Immature natural killer cell (primary cell): ENCODE results near the gene IYD. TPM values are rescaled to one million over a fixed set of nuclear protein-coding genes. Genes with fewer than 3 reads are reported as not detected.
"Not testable (repeated sequence)": the region's sequence is repeated elsewhere in the genome, so short reads cannot be mapped to it uniquely, and the experiment has no call there.

ENCODE experiments used
- DNase-seq, 3 donors: peaks; one replicate each; pipeline ENCODE4 v3.0.0; 2022; ENCODE audit warnings: mixed read lengths in 1 of 3
- H3K27ac Mint-ChIP-seq, 6 donors: one replicate each; pipeline ENCODE4 v1.8.0; 2020; ENCODE audit warnings: mixed read lengths in 6 of 6, mild to moderate bottlenecking in 5 of 6, inconsistent platforms in 4 of 6, moderate library complexity in 3 of 6
- H3K27me3 Mint-ChIP-seq, 3 donors: one replicate each; pipeline ENCODE4 v1.8.0; 2020 to 2021; ENCODE audit warnings: low read depth in 3 of 3, mild to moderate bottlenecking in 3 of 3, mixed read lengths in 3 of 3, moderate library complexity in 3 of 3, inconsistent platforms in 1 of 3
- H3K36me3 Mint-ChIP-seq, 3 donors: one replicate each; pipeline ENCODE4 v1.8.0; 2020; ENCODE audit warnings: mixed read lengths in 3 of 3, inconsistent platforms in 2 of 3, mild to moderate bottlenecking in 2 of 3
- H3K4me1 Mint-ChIP-seq, 2 donors: one replicate each; pipeline ENCODE4 v1.8.0; 2020; ENCODE audit warnings: inconsistent platforms in 2 of 2, mild to moderate bottlenecking in 2 of 2, mixed read lengths in 2 of 2, moderate library complexity in 1 of 2
- H3K4me3 Mint-ChIP-seq, 5 donors: one replicate each; pipeline ENCODE4 v1.8.0; 2020; ENCODE audit warnings: mild to moderate bottlenecking in 5 of 5, mixed read lengths in 5 of 5, inconsistent platforms in 3 of 5, moderate library complexity in 3 of 5
- H3K9me3 Mint-ChIP-seq, 6 donors: one replicate each; pipeline ENCODE4 v1.8.0; 2020; ENCODE audit warnings: mild to moderate bottlenecking in 6 of 6, mixed read lengths in 6 of 6, inconsistent platforms in 4 of 6, moderate library complexity in 3 of 6
- polyA plus RNA-seq, 3 donors: library from polyadenylated mRNA; unstranded; fragments of 300-500 nt; fragmentation: Illumina TruSeq; gene quantifications; one replicate each; pipeline ENCODE4 v1.2.3, GENCODE V29; 2021

Gene IYD
- polyA plus RNA-seq, 3 donors from 2014 or later: not detected

DNA sequence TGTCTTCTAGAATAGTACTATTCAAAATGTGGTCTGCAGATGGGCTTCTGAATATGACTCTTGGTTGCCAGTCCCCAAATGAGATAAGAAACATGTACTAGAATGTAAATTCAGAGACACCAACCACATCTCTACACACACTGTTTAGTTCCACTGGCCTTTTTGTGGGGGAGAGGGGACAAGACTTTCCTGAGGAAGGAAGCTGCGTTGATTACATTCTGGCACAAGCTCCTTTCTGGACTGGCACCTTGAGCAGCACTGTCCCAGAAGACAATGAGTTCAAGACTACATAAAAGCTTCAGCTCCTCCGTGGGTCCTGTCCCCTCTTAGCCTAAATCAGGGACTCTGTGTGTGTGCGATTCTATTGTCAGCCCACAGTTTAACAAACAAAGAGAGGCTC lies 6.9 kb upstream of the IYD start:
- Mint-ChIP-seq H3K4me1 (no peaks in the 10 kb centered on the region), H3K9me3 (no peaks in the 10 kb centered on the region), H3K36me3 (no peaks in the 10 kb centered on the region), H3K4me3 (no peak overlapping the region), H3K27ac (no peak overlapping the region), H3K27me3 (peaks cover 1 to 9% (median 3%) of the 10 kb centered on the region in 3 donors)
- no peak for DNase-seq

DNA sequence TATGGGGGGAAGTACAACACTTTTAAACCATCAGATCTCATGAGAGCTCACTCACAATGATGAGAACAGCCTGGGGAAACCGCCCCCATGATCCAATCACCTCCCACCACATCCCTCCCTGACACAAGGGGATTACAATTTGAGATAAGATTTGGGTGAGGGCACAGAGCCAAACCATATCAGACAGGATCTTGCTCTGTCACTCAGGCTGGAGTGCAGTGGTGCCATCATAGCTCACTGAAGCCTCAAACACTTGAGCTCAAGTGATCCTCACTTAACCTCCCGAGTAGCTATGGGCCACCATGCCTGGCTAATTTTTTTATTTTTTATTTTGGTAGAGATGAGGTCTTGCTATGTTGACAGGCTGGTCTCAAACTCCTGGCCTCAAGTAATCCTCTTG lies 5.1 kb upstream of the IYD start:
- DNase-seq: no peak
- no peak overlapping the region for H3K4me3 Mint-ChIP-seq
- no peaks in the 10 kb centered on the region for H3K9me3 Mint-ChIP-seq
- no peak overlapping the region for H3K27ac Mint-ChIP-seq
- H3K27me3 Mint-ChIP-seq: peaks cover 1 to 5% (median 4%) of the 10 kb centered on the region in 3 donors
- no peaks in the 10 kb centered on the region for H3K36me3 Mint-ChIP-seq
- no peaks in the 10 kb centered on the region for H3K4me1 Mint-ChIP-seq

GRCh38 chr6:150366118-150366778 lies 2.6 kb upstream of the IYD start:
- no peak for DNase-seq
- no peaks in the 10 kb centered on the region for H3K9me3 Mint-ChIP-seq
- H3K36me3 Mint-ChIP-seq: no peaks in the 10 kb centered on the region
- peaks cover 1 to 4% (median 1%) of the 10 kb centered on the region in 3 donors for H3K27me3 Mint-ChIP-seq
- H3K27ac Mint-ChIP-seq: no peak overlapping the region
- H3K4me3 Mint-ChIP-seq: no peak overlapping the region
- H3K4me1 Mint-ChIP-seq: no peaks in the 10 kb centered on the region

DNA sequence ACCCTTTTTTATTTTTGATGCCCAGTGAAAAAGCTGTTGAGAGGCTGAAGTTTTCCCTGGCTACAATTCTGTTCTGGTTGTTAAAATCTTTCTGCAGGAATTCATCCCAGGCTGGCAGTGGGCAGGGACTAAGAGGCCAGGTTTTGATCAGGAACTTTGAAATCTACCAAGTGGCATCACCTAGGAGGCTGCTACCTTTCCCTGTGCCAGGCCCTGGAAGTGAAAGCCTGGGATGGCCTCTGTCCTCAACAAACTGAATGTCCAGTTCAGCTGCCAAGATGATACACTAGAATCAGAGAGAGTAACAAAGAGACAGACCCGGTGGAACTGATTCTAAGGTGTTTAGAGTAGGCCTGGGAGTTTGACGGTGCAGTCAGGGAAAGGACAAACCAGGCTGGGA lies 596 bp downstream of the IYD start:
- Mint-ChIP-seq H3K36me3 (no peaks in the 10 kb centered on the region), H3K4me3 (no peak overlapping the region), H3K4me1 (no peaks in the 10 kb centered on the region), H3K27ac (no peak overlapping the region), H3K27me3 (peaks cover 0 to 4% (median 1%) of the 10 kb centered on the region in 3 donors), H3K9me3 (no peaks in the 10 kb centered on the region)
- DNase-seq: no peak

- H3K27me3 Mint-ChIP-seq: peaks cover 0 to 4% (median 1%) of the 10 kb centered on the region in 3 donors
- no peak overlapping the region for H3K27ac Mint-ChIP-seq
- DNase-seq: no peak
- H3K36me3 Mint-ChIP-seq: no peaks in the 10 kb centered on the region
- no peaks in the 10 kb centered on the region for H3K9me3 Mint-ChIP-seq
- no peaks in the 10 kb centered on the region for H3K4me1 Mint-ChIP-seq
- no peak overlapping the region for H3K4me3 Mint-ChIP-seq
These were observed 1.3 kb downstream of the IYD start for GRCh38 chr6:150370112-150370511.

DNA sequence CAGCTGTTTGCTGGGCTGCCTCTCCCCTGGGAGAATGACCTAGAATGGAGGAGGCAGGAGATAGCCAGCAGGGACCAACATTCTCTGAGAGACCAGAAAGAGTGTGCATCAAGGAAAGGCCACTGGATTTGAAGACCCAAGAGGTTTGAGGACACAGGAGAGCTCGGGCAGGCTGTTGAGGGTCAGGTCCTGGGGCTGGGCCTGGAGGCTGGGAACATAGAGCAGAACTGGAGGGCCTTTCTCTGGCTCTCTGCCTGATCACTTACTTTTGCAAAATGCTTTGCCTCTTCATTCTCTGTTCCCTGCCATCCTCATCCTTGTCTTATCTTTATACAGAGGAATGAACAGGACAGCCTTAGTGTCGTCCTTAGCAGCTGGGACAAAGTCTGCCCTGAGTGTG lies 2.5 kb downstream of the IYD start:
- Mint-ChIP-seq H3K4me3 (no peak overlapping the region), H3K9me3 (no peaks in the 10 kb centered on the region), H3K27ac (no peak overlapping the region), H3K27me3 (peaks cover 0 to 4% (median 0%) of the 10 kb centered on the region in 3 donors), H3K4me1 (no peaks in the 10 kb centered on the region), H3K36me3 (no peaks in the 10 kb centered on the region)
- DNase-seq: no peak

- H3K4me3 Mint-ChIP-seq: no peak overlapping the region
- H3K4me1 Mint-ChIP-seq: no peaks in the 10 kb centered on the region
- H3K27me3 Mint-ChIP-seq: peaks cover 0 to 3% (median 0%) of the 10 kb centered on the region in 3 donors
- H3K9me3 Mint-ChIP-seq: no peaks in the 10 kb centered on the region
- H3K36me3 Mint-ChIP-seq: no peaks in the 10 kb centered on the region
- DNase-seq: no peak
- H3K27ac Mint-ChIP-seq: no peak overlapping the region
These were observed 3.2 kb downstream of the IYD start for GRCh38 chr6:150372051-150372450.

GRCh38 chr6:150373260-150373701 lies 4.5 kb downstream of the IYD start:
- Mint-ChIP-seq H3K27ac (no peak overlapping the region), H3K4me1 (no peaks in the 10 kb centered on the region), H3K9me3 (no peaks in the 10 kb centered on the region), H3K36me3 (no peaks in the 10 kb centered on the region), H3K27me3 (peaks cover 0 to 3% (median 1%) of the 10 kb centered on the region in 3 donors), H3K4me3 (no peak overlapping the region)
- DNase-seq: no peak

DNA sequence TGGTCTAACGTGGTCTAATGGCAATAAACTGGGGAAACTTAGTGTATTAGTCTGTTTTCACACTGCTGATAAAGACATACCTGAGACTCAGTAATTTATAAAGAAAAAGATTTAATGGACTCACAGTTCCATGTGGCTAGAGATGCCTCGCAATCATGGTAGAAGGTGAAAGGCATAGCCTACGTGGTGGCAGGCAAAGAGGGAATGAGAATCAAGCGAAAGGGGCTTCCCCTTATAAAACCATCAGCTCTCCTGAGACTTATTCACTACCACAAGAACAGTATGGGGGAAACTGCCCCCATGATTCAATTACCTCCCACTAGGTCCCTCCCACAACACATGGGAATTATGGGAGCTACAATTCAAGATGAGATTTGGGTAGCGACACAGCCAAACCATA lies 5.5 kb downstream of the IYD start:
- not testable (repeated sequence) for H3K27me3 Mint-ChIP-seq, H3K36me3 Mint-ChIP-seq, H3K9me3 Mint-ChIP-seq, H3K4me3 Mint-ChIP-seq, DNase-seq, H3K4me1 Mint-ChIP-seq, H3K27ac Mint-ChIP-seq

- DNase-seq: no peak
- Mint-ChIP-seq H3K27me3 (peaks cover 1 to 5% (median 2%) of the 10 kb centered on the region in 3 donors), H3K36me3 (no peaks in the 10 kb centered on the region), H3K4me1 (no peaks in the 10 kb centered on the region), H3K27ac (no peak overlapping the region), H3K4me3 (no peak overlapping the region), H3K9me3 (no peaks in the 10 kb centered on the region)
These were observed 8.5 kb downstream of the IYD start for GRCh38 chr6:150377211-150377781.

GRCh38 chr6:150380256-150380655 lies 11.4 kb downstream of the IYD start:
- H3K4me3 Mint-ChIP-seq: no peak overlapping the region
- DNase-seq: no peak
- no peaks in the 10 kb centered on the region for H3K36me3 Mint-ChIP-seq
- no peaks in the 10 kb centered on the region for H3K9me3 Mint-ChIP-seq
- no peak overlapping the region for H3K27ac Mint-ChIP-seq
- peaks cover 1 to 5% (median 2%) of the 10 kb centered on the region in 3 donors for H3K27me3 Mint-ChIP-seq
- no peaks in the 10 kb centered on the region for H3K4me1 Mint-ChIP-seq

- Mint-ChIP-seq H3K4me3 (no peak overlapping the region), H3K27ac (no peak overlapping the region), H3K36me3 (no peaks in the 10 kb centered on the region), H3K9me3 (no peaks in the 10 kb centered on the region), H3K4me1 (no peaks in the 10 kb centered on the region), H3K27me3 (peaks cover 1 to 2% (median 2%) of the 10 kb centered on the region in 3 donors)
- no peak for DNase-seq
These were observed 13.4 kb downstream of the IYD start for GRCh38 chr6:150382171-150382570.

- no peak overlapping the region for H3K27ac Mint-ChIP-seq
- H3K4me3 Mint-ChIP-seq: no peak overlapping the region
- H3K27me3 Mint-ChIP-seq: peaks cover 2 to 16% (median 9%) of the 10 kb centered on the region in 3 donors
- DNase-seq: no peak
- H3K4me1 Mint-ChIP-seq: no peaks in the 10 kb centered on the region
- H3K9me3 Mint-ChIP-seq: no peaks in the 10 kb centered on the region
- H3K36me3 Mint-ChIP-seq: no peaks in the 10 kb centered on the region
These were observed 22.6 kb downstream of the IYD start for GRCh38 chr6:150391414-150391813.

- H3K4me3 Mint-ChIP-seq: no peak overlapping the region
- peaks cover 2 to 17% (median 9%) of the 10 kb centered on the region in 3 donors for H3K27me3 Mint-ChIP-seq
- no peaks in the 10 kb centered on the region for H3K36me3 Mint-ChIP-seq
- no peaks in the 10 kb centered on the region for H3K4me1 Mint-ChIP-seq
- no peaks in the 10 kb centered on the region for H3K9me3 Mint-ChIP-seq
- no peak overlapping the region for H3K27ac Mint-ChIP-seq
- no peak for DNase-seq
These were observed 23.1 kb downstream of the IYD start for GRCh38 chr6:150391890-150392289.
